Renal cortical epithelial cell (primary cell): ENCODE results near the gene MCRS1. TPM values are rescaled to one million over a fixed set of nuclear protein-coding genes. Genes with fewer than 3 reads are reported as not detected.

Experiments used
- DNase-seq: peaks from one replicate; pipeline ENCODE4 v3.0.0-alpha.2; 2011; ENCODE audit warnings: low read depth
- total RNA-seq: library from RNA; depleted of rRNA; stranded (reverse); fragments of >200 nt; gene quantifications from 2 replicates; pipeline ENCODE4 v1.2.3, GENCODE V29; 2014

MCRS1 gene
- total RNA-seq, 1 donor from 2014 or later, result 52.1 TPM

DNA sequence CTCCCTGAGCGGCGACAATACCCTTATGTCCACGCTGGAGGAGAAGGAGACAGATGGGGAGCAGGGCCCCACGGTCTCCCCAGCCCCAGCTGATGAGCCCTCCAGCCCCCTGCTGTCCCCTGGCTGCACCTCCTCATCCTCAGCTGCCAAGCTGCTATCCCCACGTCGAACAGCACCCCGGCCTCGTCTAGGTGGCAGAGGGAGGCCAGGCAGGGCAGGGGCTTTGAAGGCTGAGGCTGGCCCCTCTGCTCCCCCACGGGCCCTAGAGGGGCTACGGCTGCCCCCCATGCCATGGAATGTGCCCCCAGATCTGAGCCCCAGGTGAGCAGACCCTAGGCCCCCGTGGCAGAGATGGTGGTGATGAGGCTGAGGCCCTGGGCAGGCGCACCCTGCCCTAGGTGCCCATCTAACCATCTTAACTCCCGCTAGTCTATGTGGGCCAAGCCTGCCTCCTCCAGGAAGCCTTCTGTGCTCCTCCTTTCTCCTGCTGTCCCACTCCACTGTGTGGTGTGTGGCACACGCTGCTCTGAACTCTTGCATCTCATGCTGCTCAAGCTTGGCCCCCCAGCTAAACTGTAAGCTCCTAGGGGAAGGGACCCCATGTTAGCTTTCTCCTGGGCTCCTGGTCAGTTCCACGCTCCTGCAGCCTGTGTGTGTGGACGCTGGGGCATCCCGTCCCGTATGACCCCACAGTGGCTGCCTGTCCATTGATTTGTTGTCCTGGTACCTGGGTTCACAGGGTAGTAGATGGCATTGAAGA lies 12.1 kb downstream of the MCRS1 start:
- no peak for DNase-seq

DNA sequence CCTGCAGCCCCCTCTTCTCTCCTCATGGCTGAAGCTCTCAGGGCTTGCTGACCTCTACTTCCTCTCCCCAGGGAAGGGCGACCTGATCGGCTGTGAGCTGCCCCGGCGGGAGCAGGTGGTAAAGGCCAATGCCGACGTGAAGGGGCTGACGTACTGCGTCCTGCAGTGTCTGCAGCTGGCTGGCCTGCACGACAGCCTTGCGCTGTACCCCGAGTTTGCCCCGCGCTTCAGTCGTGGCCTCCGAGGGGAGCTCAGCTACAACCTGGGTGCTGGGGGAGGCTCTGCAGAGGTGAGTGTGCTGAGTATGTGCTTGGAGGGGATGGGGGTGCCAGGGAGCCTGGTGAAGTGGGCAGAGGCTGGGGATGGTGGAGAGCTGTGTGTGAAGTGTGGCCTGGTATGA lies 13.7 kb downstream of the MCRS1 start:
- DNase-seq, result no peak

DNA sequence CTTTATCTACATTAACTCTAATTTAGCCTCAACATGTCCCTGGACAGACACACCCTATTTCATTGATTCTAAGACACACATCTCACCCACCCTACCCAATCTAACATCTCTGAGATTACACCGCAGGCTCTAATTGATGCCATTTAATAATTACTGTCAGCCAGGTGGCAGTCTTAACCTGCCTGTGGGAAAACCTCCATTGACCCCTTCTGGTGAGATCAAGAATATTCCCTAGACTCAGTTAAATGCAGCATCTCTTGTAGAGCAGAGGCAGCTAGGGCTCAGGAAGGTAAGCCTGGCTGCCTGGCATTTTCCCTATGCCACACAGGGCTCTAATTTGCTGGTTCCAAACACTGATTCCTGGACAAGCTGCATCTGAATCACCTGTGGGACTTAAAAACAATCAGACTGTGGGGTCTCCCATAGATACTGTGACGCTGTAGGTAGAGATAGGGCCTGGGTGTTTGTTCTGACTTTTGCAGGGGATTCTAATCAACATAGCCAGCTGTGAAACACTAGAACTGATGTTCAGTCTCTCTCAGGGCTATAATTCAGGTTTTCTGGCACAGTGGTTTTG lies 14.3 kb downstream of the MCRS1 start:
- peak; percentile 73 for DNase-seq

DNA sequence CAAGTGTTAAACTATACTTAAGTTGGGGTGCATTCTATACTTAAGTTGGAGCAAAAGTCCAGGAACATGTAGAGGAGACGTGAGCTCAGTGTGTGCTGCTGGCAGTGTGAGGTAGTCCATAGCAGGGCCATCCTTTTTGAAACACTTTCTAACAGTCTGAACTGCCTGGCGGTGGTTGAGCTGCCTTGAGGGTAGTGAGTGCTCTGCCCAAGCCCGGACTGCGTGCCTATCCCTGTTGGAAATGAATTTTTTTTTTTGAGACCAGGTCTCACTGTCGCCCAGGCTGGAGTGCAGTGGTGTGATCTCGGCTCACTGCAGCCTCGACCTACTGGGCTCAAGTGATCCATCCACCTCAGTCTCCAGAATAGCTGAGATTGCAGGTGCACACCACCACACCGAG lies 15.0 kb downstream of the MCRS1 start:
- no peak for DNase-seq

DNA sequence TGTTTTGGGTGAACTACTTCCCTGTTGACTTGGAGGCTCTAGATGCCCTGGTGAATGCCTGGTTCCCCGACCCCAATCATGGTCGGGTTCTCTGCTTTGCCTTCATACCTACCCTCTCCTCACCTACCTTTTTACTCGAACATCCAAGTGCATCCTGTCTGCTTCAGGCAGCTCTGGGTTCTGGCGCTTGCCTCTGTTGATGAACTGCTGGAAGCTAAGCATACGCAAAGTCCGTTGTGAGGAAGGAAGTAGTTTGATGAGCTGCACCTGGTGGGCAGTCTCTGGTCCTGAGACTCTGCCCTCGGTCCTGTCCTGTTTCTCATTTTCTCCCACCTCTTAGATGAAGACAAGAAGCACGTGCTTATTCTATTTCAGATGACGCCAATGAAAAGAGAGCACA lies 15.5 kb downstream of the MCRS1 start:
- no peak for DNase-seq

DNA sequence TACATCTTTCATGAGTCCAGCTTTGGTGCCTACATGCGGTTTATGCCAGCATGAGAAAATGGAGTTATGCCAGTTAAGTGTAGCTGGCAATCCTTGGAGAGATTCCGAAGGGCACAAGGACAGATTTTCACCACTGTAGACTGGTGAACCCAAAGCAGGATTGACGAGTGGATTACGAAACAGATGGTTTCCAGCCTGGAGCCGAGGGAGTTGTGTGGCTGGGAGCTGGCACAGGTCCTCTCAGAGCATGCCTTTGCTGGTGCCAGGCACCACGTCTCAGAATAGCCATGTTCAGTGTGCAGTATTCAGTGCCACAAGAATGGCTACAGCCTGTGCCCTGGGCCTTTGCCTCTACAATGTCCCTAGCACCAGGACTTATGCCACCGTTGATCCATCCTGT lies 15.9 kb downstream of the MCRS1 start:
- DNase-seq, result peak; percentile 56

DNA sequence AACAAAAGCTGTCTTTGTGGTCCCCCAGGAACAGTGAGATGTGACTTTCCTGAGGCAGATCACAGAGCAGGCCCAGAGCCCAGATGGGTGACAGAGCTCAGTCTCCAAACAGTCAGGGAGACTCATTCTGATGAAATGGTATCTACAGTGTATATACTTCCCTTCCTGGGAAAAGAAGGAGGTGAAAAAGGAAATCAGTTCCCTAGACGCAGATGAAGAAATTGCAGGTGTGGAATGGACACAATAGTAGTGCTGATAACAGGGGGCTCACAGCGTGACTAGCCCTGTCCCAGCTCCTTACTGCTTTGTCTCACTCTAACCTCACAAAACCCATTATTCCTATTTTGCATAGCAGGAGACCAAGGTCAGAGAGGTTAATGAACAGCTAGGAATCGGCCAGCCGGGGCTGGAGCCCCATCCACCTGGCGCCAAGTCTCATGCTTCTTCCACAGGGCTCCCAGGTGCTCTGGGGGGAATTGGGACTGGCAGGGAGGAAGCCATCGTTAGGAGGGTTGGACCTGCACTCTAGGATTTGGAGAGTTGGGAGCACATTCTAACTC lies 17.2 kb downstream of the MCRS1 start:
- DNase-seq, result no peak

DNA sequence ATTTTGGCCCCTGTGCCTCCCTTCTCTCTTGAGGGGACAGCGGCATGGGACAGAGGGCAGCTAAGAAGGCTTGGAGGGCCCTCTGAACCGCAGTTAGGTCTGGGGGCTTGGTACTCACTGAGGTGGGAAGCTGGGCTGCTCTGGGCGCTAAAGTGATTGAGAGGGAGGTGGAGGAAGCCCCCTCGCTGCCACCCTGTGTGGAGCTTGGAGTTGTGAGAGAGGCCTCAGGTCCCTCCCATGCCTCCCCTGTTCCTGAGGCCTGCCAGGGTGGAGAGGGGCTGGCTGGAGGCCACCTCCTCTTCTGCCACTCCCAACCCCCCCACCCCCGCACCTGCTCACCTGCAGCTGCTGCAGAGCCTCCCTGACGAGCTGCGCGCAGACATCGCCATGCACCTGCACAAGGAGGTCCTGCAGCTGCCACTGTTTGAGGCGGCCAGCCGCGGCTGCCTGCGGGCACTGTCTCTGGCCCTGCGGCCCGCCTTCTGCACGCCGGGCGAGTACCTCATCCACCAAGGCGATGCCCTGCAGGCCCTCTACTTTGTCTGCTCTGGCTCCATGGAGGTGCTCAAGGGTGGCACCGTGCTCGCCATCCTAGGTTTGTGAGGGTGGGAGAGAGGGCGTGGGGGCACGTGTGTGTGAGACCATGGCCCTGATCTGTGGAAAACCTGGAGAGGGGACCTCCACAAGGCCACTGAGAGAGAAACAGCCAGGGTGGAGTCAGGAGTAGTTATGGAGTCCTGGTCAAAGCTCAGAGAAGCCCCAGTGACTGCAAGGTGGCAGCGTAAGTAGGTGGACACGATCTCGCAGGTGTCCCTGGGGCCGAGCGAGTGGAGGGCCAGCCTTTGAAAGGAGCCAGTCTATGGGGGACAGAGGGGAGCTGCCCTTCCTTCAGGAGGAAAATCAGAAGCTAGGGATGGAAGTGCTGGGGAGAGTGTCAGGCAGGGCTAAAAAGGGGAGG lies 17.9 kb downstream of the MCRS1 start:
- DNase-seq, result no peak

DNA sequence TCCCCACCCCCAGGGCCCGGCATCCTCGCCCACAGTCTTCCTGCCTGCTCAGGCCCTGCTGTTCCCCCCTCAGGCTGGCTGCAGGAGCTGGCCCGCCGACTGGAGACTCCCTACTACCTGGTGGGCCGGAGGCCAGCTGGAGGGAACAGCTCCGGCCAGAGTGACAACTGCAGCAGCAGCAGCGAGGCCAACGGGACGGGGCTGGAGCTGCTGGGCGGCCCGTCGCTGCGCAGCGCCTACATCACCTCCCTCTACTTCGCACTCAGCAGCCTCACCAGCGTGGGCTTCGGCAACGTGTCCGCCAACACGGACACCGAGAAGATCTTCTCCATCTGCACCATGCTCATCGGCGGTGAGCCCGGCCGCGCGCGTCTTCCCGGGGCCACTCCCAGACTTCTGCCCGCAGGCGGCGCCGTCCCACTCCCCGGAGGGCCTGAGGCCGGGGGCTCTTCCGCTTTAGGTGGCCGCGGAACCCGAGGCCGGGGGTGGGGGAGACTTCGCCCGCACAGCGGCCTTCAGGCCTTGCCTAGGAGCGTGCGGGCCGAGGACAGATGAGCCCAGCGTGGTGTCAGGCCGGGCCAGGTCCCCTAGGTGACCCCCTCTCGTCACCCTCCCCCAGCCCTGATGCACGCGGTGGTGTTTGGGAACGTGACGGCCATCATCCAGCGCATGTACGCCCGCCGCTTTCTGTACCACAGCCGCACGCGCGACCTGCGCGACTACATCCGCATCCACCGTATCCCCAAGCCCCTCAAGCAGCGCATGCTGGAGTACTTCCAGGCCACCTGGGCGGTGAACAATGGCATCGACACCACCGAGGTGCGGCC lies 18.9 kb downstream of the MCRS1 start:
- DNase-seq, result no peak

DNA sequence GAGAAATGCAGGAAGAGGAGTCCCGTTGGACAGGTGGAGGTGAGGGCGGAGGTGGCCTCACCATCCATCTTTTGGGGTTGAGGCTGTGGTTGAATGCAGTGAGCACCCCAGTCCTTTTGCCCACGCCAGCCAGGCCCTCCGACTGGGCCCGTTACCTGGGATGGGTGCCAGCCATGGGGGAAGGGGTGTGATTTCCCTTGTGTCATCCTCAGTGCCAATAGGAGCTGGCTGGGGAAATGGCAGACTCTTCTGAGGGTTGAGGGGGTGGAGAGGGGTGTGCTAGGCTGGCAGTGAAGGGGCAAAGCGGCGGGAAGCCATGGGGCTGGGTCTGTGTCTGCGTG lies 19.5 kb downstream of the MCRS1 start:
- DNase-seq, result no peak

DNA sequence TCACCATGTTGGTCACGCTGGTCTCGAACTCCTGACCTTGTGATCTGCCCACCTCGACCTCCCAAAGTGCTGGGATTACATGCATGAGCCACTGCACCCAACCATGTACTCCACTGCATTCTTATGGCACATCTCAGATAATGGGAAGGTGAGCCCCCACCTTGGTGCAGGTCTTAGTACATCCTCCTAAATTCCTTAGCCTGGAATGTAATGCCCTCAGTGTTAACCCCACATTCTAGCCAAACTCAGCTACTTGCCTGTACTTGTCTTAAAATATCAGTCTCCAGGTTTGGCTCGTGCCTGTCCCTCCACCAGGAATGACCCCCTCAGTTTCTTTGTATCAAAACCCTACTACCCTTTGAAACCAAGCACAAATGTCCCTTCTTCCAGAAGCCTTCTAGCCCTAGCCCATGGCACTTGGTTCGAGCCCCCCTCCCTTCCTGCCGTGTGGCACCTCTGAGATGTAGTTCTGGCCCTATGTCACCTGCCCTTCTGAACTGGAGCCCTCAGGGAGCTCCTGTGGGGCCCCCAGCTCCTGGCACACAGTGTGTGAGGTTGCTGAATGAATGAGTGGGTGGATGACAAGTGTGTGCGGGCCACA lies 20.8 kb downstream of the MCRS1 start:
- no peak for DNase-seq

DNA sequence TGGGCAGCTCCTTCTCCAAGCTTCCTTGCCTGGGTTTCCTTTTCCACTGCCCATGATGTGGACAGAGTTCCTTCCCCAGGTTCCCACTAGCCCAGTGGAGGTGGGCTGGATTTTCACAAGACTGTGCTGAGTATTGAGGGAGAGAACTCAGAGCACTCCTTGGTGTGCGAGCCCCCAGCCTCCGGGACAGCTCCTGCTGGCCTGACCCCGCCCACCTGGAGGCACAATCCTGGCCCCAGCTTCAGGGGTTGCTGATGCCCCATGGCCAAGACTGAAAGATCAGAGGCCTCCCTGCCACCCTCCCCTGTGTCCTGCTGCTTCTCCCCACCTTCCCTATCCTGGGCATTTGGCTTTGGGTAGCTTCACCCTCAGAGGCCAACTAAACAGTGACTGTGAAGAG lies 21.5 kb downstream of the MCRS1 start:
- DNase-seq, result no peak

DNA sequence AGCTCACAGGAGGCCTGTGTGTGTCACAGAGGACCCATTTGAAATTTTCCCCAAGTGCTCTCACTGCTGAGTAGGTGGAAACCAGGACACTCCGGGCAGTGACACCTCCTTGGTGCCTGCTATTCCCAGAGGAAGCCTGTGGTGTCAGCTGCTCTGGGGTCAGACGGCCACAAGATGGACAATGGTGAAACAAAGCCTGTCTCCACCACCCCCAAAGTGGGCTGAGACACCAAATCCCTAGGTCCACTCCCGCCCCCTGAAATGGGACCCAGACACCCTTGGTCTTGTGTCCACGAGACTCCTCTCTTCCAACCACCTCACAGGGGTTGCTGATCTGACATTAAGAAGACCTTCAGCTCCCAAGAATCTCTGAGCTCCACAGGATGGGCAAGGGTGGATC lies 22.1 kb downstream of the MCRS1 start:
- no peak for DNase-seq

DNA sequence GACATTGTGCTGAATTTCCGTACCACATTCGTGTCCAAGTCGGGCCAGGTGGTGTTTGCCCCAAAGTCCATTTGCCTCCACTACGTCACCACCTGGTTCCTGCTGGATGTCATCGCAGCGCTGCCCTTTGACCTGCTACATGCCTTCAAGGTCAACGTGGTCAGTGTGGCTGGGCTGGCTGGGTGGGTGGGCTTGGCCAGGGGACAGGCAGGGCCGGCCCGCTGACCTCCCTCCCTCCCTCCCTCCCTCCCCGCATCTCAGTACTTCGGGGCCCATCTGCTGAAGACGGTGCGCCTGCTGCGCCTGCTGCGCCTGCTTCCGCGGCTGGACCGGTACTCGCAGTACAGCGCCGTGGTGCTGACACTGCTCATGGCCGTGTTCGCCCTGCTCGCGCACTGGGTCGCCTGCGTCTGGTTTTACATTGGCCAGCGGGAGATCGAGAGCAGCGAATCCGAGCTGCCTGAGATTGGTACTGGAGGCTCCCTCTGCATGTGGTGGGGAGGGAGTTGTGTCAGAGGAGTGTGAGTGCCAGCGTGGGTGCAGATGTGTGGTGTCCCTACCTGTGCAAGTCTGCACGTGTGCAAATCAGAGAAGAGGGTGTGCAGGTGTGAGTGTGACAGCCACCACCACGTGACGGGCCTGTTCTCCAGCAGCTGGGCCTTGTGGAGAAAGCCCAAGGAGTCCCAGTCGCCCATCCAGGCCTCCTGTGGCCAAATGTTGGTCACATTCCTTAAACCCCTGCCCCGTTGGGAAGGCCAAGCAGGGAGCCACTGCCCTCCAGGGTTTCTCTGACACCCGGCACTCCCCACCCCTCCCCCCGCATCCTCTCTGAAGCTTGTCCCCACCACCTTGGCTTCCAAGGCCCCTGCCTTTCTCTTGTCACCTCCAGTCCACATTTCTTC lies 23.8 kb downstream of the MCRS1 start:
- no peak for DNase-seq

DNA sequence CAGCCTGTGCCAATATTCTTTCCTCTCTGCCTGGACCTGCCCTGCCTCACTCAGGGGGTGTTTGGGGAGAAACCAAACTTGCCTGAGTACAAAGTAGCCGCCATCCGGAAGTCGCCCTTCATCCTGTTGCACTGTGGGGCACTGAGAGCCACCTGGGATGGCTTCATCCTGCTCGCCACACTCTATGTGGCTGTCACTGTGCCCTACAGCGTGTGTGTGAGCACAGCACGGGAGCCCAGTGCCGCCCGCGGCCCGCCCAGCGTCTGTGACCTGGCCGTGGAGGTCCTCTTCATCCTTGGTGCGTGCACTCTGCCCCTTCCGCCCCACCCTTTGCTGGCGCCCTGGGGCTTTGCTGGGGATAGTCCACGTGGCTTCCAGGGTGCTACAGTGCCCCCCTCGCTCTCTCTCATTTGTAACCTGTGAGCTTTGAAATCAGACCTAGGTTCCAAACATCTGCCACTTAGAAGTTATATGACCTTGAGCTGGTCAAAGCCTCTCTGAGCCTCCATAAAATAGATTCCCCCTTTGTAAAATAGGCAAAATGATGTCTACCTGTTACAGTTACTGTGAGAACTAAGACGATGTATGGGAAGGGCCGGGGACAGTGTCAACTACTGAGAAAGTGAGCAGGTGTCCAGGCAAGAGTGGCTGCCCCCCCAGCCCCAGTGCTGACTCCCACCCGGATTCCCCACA lies 24.6 kb downstream of the MCRS1 start:
- no peak for DNase-seq

DNA sequence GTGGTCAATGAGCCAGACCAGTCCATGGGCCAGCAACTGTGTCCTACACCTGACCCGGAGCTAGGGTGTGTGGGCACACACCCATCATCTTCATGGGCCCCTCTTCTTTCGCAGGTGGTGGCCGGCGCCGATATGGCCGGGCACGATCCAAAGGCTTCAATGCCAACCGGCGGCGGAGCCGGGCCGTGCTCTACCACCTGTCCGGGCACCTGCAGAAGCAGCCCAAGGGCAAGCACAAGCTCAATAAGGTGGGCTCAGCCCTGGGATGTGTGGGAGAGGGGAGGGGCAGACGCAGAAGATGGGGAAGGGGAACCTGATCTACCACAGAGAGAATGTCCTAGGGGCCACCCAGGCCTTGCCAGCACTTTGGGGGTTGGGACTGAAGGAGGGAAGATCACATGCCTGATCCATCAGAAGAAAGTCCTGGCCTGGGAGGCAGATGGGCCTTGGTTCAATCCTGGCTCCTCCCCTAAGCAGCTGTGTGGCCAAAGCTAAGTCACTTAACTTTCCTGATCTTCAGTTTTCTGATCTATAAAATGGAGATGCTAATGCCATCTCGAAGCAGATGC lies 25.3 kb downstream of the MCRS1 start:
- no peak for DNase-seq

DNA sequence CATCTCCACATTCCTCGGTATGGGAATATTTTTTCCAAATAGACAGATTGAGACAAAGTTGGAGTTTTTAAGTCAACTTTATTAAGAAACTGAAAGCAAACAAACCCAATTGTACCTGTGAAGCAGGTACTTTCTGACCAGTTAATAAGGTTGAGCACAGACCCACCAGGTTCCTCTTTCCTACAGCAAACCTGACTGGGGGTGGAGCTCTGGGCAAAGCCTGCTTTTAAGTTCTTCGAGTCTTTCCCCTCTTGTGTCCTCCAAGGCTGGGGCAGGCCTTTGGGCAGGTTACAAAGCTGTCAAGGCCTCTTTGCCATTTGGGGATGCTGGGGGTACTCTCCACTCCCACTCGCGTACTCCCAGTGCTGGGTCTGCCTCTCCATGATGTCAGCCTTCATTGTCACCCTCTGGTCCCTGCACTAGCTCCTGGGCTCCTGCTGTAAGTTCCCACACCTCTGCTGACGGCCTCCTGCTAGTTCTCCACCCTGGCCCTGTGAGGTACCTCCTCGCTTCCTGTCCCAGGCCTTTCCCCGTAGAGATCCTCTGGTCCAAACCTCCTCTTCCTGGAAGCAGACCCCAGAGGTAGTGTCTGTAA lies 25.9 kb downstream of the MCRS1 start:
- no peak for DNase-seq

DNA sequence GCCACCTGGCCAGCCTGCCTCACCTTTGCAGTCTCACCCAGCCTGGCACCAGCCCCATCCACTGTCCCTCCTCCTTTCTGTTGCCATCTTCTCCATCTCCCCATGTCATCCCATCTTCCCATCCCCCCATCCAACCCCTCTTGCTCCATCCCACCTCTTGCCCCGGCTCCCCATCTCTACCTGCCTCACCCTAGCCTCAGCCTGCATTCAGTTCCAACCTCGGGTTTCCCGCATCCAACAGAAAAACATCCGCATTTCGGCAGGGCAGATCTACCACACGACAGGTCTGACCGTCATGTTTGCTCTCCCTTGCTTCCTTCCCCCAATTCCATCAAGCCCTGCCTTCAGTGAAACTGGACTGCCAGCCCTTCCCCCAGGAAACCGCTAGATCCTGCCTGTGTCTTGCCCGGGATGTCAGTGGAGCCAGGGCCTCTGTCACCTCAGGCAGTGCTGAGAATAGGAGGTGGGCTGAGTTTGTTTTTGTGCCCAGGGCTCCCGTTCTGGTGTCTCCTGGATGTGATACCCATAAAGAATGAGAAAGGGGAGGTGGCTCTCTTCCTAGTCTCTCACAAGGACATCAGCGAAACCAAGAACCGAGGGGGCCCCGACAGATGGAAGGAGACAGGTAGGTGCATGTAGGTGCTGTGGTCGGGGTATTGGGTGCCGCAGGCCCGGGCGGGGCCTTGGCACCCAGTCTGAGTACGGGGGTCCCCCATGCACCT lies 26.6 kb downstream of the MCRS1 start:
- no peak for DNase-seq
